ENCODE data around the gene SENP5. TPM values are rescaled to one million over a fixed set of nuclear protein-coding genes. Genes with fewer than 3 reads are reported as not detected.

Gene SENP5
- total and polyA plus RNA-seq, 2 experiments from 2014 or later: 16.9 to 36.2 TPM

- in situ Hi-C loops (cut with MboI): no loop called here
- H3K27ac ChIP-seq: no peak overlapping the region
- 80 to 81% methylated on average over 7 of the region's 7 CpGs for WGBS, 2 experiments (ENCODE audit: low coverage in 1 of 2, low lambda C conversion rate in 2 of 2, missing lambda C conversion rate in 2 of 2)
These were observed 103.5 kb downstream of the SENP5 start for GRCh38 chr3:196971094-196971698.

GRCh38 chr3:196974661-196975060, 106.9 kb downstream of the SENP5 start:
- Histone ChIP-seq H3K9ac (no peak overlapping the region), H3K27ac (no peak overlapping the region), H3K4me3 (no peak overlapping the region), H2AFZ (no peak overlapping the region), H3K9me3 (ENCODE audit: low read depth) (no peaks in the 10 kb centered on the region), H3K4me2 (ENCODE audit: unreplicated experiment) (no peak overlapping the region), H3K27me3 (replicated peaks; ENCODE audit: insufficient read depth) (no peaks in the 10 kb centered on the region), H3K4me1 (ENCODE audit: insufficient read depth) (no peaks in the 10 kb centered on the region), H3K9me2 (ENCODE audit: insufficient read depth) (no peaks in the 10 kb centered on the region), H3K79me2 (ENCODE audit: insufficient read depth) (no peaks in the 10 kb centered on the region), H3F3A (ENCODE audit: insufficient read depth) (no peaks in the 10 kb centered on the region), H3K36me3 (ENCODE audit: low read depth) (no peaks in the 10 kb centered on the region), H4K20me1 (ENCODE audit: insufficient read depth) (no peaks in the 10 kb centered on the region)
- DNase-seq: no peak
- WGBS, 2 experiments (ENCODE audit: low coverage in 1 of 2, low lambda C conversion rate in 2 of 2, missing lambda C conversion rate in 2 of 2): 89 to 94% methylated on average over 5 of the region's 5 CpGs
- TF ChIP-seq EZH2 (IDR thresholded peaks at IDR 0.05; ENCODE audit: insufficient read depth, poor library complexity, severe bottlenecking) (no peak), EZH2phosphoT487 (IDR thresholded peaks at IDR 0.05; ENCODE audit: insufficient read depth, low read depth) (no peak)
- in situ Hi-C loops (cut with MboI): loop anchor here (25.0 kb wide), 1 partner anchor 213 kb away; no protein-coding TSS in a partner anchor

More at GRCh38 chr3:196971094-196971698, 103.5 kb downstream of the SENP5 start:
- Histone ChIP-seq H3K9ac (no peak overlapping the region), H4K20me1 (ENCODE audit: insufficient read depth) (no peaks in the 10 kb centered on the region), H3K4me1 (ENCODE audit: insufficient read depth) (no peaks in the 10 kb centered on the region), H3K9me2 (ENCODE audit: insufficient read depth) (no peaks in the 10 kb centered on the region), H2AFZ (no peak overlapping the region), H3K27me3 (replicated peaks; ENCODE audit: insufficient read depth) (no peaks in the 10 kb centered on the region), H3K4me2 (ENCODE audit: unreplicated experiment) (no peak overlapping the region), H3K36me3 (ENCODE audit: low read depth) (no peaks in the 10 kb centered on the region), H3K79me2 (ENCODE audit: insufficient read depth) (no peaks in the 10 kb centered on the region), H3F3A (ENCODE audit: insufficient read depth) (no peaks in the 10 kb centered on the region), H3K4me3 (no peak overlapping the region), H3K9me3 (ENCODE audit: low read depth) (no peaks in the 10 kb centered on the region)
- TF ChIP-seq EZH2phosphoT487 (IDR thresholded peaks at IDR 0.05; ENCODE audit: insufficient read depth, low read depth) (no peak), EZH2 (IDR thresholded peaks at IDR 0.05; ENCODE audit: insufficient read depth, poor library complexity, severe bottlenecking) (no peak)
- DNase-seq: no peak

- DNase-seq: no peak
- H3K36me3 ChIP-seq (ENCODE audit: low read depth): no peaks in the 10 kb centered on the region
- no peak overlapping the region for H3K4me3 ChIP-seq
- H3K4me1 ChIP-seq (ENCODE audit: insufficient read depth): no peaks in the 10 kb centered on the region; the same call in 1 of the 2 replicates
- 35% methylated on average over 4 of the region's 4 CpGs for WGBS, 2 experiments (ENCODE audit: low coverage in 1 of 2, low lambda C conversion rate in 2 of 2, missing lambda C conversion rate in 2 of 2)
- no peaks in the 10 kb centered on the region for H3K9me2 ChIP-seq (ENCODE audit: insufficient read depth)
- H3K4me2 ChIP-seq (ENCODE audit: unreplicated experiment): no peak overlapping the region
- no peaks in the 10 kb centered on the region for H3K79me2 ChIP-seq (ENCODE audit: insufficient read depth)
- H3F3A ChIP-seq (ENCODE audit: insufficient read depth): no peaks in the 10 kb centered on the region
- H4K20me1 ChIP-seq (ENCODE audit: insufficient read depth): no peaks in the 10 kb centered on the region
- TF ChIP-seq EZH2 (IDR thresholded peaks at IDR 0.05; ENCODE audit: insufficient read depth, poor library complexity, severe bottlenecking): no peak
- TF ChIP-seq EZH2phosphoT487 (IDR thresholded peaks at IDR 0.05; ENCODE audit: insufficient read depth, low read depth): no peak
- H2AFZ ChIP-seq: no peak overlapping the region
- H3K9ac ChIP-seq: no peak overlapping the region
- H3K27ac ChIP-seq: no peak overlapping the region
- no peaks in the 10 kb centered on the region for H3K9me3 ChIP-seq (ENCODE audit: low read depth)
- H3K27me3 ChIP-seq (replicated peaks; ENCODE audit: insufficient read depth): no peaks in the 10 kb centered on the region
- in situ Hi-C loops (cut with MboI): loop anchor here (25.0 kb wide), 1 partner anchor 212 kb away; no protein-coding TSS in a partner anchor
These were observed 107.6 kb downstream of the SENP5 start for GRCh38 chr3:196975349-196975748.

- no peaks in the 10 kb centered on the region for H4K20me1 ChIP-seq (ENCODE audit: insufficient read depth)
- H3K9ac ChIP-seq: no peak overlapping the region
- no peak overlapping the region for H3K27ac ChIP-seq
- TF ChIP-seq EZH2phosphoT487 (IDR thresholded peaks at IDR 0.05; ENCODE audit: insufficient read depth, low read depth): no peak
- TF ChIP-seq EZH2 (IDR thresholded peaks at IDR 0.05; ENCODE audit: insufficient read depth, poor library complexity, severe bottlenecking): no peak
- H3K79me2 ChIP-seq (ENCODE audit: insufficient read depth): no peaks in the 10 kb centered on the region
- no peaks in the 10 kb centered on the region for H3K36me3 ChIP-seq (ENCODE audit: low read depth)
- no peaks in the 10 kb centered on the region for H3F3A ChIP-seq (ENCODE audit: insufficient read depth)
- H3K9me2 ChIP-seq (ENCODE audit: insufficient read depth): no peaks in the 10 kb centered on the region
- WGBS, 2 experiments (ENCODE audit: low coverage in 1 of 2, low lambda C conversion rate in 2 of 2, missing lambda C conversion rate in 2 of 2): 87 to 91% methylated on average over 11 of the region's 11 CpGs
- no peak overlapping the region for H2AFZ ChIP-seq
- no peaks in the 10 kb centered on the region for H3K9me3 ChIP-seq (ENCODE audit: low read depth)
- no peak overlapping the region for H3K4me2 ChIP-seq (ENCODE audit: unreplicated experiment)
- H3K4me1 ChIP-seq (ENCODE audit: insufficient read depth): no peaks in the 10 kb centered on the region; the same call in 1 of the 2 replicates
- no peaks in the 10 kb centered on the region for H3K27me3 ChIP-seq (replicated peaks; ENCODE audit: insufficient read depth)
- no peak for DNase-seq
- in situ Hi-C loops (cut with MboI): loop anchor here (25.0 kb wide), 1 partner anchor 210 kb away; no protein-coding TSS in a partner anchor
- no peak overlapping the region for H3K4me3 ChIP-seq
These were observed 109.2 kb downstream of the SENP5 start for GRCh38 chr3:196976941-196977340.

Measured in GM23248 (cell line).